Fibroblast of skin of left quadriceps (primary cell): ENCODE data around the gene FNIP1.
A peak's percentile ranks its signal among the peaks of the same experiment; 100 is the strongest.
"Not testable (repeated sequence)": the region's sequence is repeated elsewhere in the genome, so short reads cannot be mapped to it uniquely, and the experiment has no call there.

ENCODE experiments used
- DNase-seq, 2 experiments: peaks; one replicate each; pipeline ENCODE4 v3.0.0-alpha.2; 2013; ENCODE audit warnings: low read depth in 2 of 2

FNIP1 gene

GRCh38 chr5:131796793-131797693, at the start of gene FNIP1:
TSS of gene FNIP1 (minus strand) at chr5:131797017. CDS start at chr5:131796921, 96 bp downstream.
- DNase-seq, result peak; percentile 93 to 94

GRCh38 chr5:131846536-131846935, 49.7 kb upstream of the FNIP1 start:
- no peak for DNase-seq

GRCh38 chr5:131845828-131846227, 49.0 kb upstream of the FNIP1 start:
- DNase-seq, result no peak

- not testable (repeated sequence) for DNase-seq
Observed at GRCh38 chr5:131842971-131843370, 46.2 kb upstream of the FNIP1 start.

GRCh38 chr5:131832702-131833101, 35.9 kb upstream of the FNIP1 start:
- DNase-seq, result not testable (repeated sequence)

- DNase-seq, result no peak
Observed at GRCh38 chr5:131825404-131826013, 28.7 kb upstream of the FNIP1 start.

GRCh38 chr5:131824631-131825030, 27.8 kb upstream of the FNIP1 start:
- no peak for DNase-seq

- DNase-seq, result no peak
Observed at GRCh38 chr5:131821221-131821620, 24.4 kb upstream of the FNIP1 start.

- DNase-seq, result no peak
Observed at GRCh38 chr5:131818001-131818724, 21.3 kb upstream of the FNIP1 start.

- DNase-seq, result peak; percentile 60 to 62
Observed at GRCh38 chr5:131814990-131815389, 18.2 kb upstream of the FNIP1 start.

- no peak for DNase-seq
Observed at GRCh38 chr5:131812371-131813160, 15.7 kb upstream of the FNIP1 start.

- no peak for DNase-seq
Observed at GRCh38 chr5:131810510-131811249, 13.9 kb upstream of the FNIP1 start.

GRCh38 chr5:131795879-131796792, 681 bp downstream of the FNIP1 start:
- no peak for DNase-seq

- no peak for DNase-seq
Observed at GRCh38 chr5:131795228-131795627, 1.6 kb downstream of the FNIP1 start.

GRCh38 chr5:131794586-131794985, 2.2 kb downstream of the FNIP1 start:
- DNase-seq, result no peak

- no peak for DNase-seq
Observed at GRCh38 chr5:131792896-131793295, 3.9 kb downstream of the FNIP1 start.

GRCh38 chr5:131791866-131792265, 5.0 kb downstream of the FNIP1 start:
- DNase-seq, result no peak

- DNase-seq, result no peak
Observed at GRCh38 chr5:131790550-131790949, 6.3 kb downstream of the FNIP1 start.

GRCh38 chr5:131789765-131790164, 7.1 kb downstream of the FNIP1 start:
- DNase-seq, result no peak

- DNase-seq, result no peak
Observed at GRCh38 chr5:131787736-131788135, 9.1 kb downstream of the FNIP1 start.
